ENCODE data around the gene IGFBP2. TPM values are rescaled to one million over a fixed set of nuclear protein-coding genes. Genes with fewer than 3 reads are reported as not detected.

Gene IGFBP2
- total and polyA plus RNA-seq, 2 of the 13 experiments (the other 11 are each of a cell fraction or from before 2014, with no cell fraction given): 2.0 to 5.8 TPM

DNA sequence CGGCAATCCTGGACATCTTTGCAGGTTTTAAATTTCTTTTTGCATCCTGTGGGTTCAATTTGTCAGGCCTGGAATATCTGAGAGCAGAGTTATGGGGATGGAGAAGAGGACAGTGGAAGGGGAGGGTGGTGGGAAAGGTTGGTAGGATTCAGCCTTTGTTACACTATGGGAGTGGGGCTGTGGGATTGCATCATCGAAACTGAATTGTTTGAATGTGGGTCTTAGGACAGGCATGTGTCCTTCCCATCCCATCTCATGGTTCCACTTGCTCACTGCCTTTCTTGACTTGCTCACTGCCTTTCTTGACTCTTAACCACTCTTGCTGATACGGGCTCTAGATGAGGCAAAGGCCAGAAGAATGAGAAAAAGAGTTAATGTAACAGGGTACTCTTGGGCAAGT lies 12.9 kb downstream of the IGFBP2 start:
- Histone ChIP-seq H3K4me1 (ENCODE audit: insufficient read depth, low read length) (peaks cover 36% of the 10 kb centered on the region), H3K36me3 (replicated peaks in 1 of 2; ENCODE audit: control insufficient read depth in 1 of 2, insufficient read depth in 2 of 2, low read length in 2 of 2) (no peaks in the 10 kb centered on the region), H3K79me2 (ENCODE audit: insufficient read depth, low read length) (no peaks in the 10 kb centered on the region), H3K9ac (ENCODE audit: insufficient read depth, low read depth, low read length) (no peak overlapping the region), H2AFZ (ENCODE audit: low read length) (no peak overlapping the region), H3K4me2 (ENCODE audit: low read depth, low read length) (no peak overlapping the region), H3K4me3 (replicated peaks in 1 of 3; ENCODE audit: insufficient read depth in 1 of 3, low read depth in 2 of 3, low read length in 3 of 3) (no peak overlapping the region), H3K27me3 (ENCODE audit: control insufficient read depth in 1 of 2, insufficient read depth in 2 of 2, low read length in 2 of 2) (no peaks in the 10 kb centered on the region; a peak in 1 of 5 replicates), H4K20me1 (ENCODE audit: insufficient read depth, low read length) (no peaks in the 10 kb centered on the region), H3K27ac (ENCODE audit: extremely low read length, insufficient read depth, low read length) (no peak overlapping the region), H3K9me3 (ENCODE audit: low read length) (no peaks in the 10 kb centered on the region)
- BruUV-seq (replicated peaks): no TSS peak
- in situ Hi-C loops (cut with HindIII; ENCODE audit: extremely low pct_ligation_motif_present, low pct_unique_long_range_greater_than_20kb): no loop called here
- FAIRE-seq (no peak), DNase-seq (ENCODE audit: low spot score) (no peak), ATAC-seq (no peak)
- intact Hi-C loops (cut with micrococcal nuclease; ENCODE audit: unreplicated experiment): no loop called here
- 47% methylated on average over 3 of the region's 3 CpGs for WGBS (ENCODE audit: low lambda C conversion rate)
- ChIA-PET POLR2A (no interaction called here), CTCF (ENCODE audit: low intra/inter-chr PET ratio, low total read pairs) (no interaction called here)
- TF ChIP-seq ETV6 (CRISPR knock-in tag; conservative IDR thresholded peaks at IDR 0.05) (no peak), HNRNPUL1 (IDR thresholded peaks at IDR 0.05; ENCODE audit: low read depth, low read length) (no peak), ZNF337 (CRISPR knock-in tag; IDR thresholded peaks at IDR 0.05; ENCODE audit: borderline replicate concordance, low read depth) (no peak), ZNF577 (CRISPR knock-in tag; IDR thresholded peaks at IDR 0.05; ENCODE audit: borderline replicate concordance, low read depth) (no peak), GLI4 (CRISPR knock-in tag; IDR thresholded peaks at IDR 0.05; ENCODE audit: borderline replicate concordance) (no peak), ELF1 (CRISPR knock-in tag; IDR thresholded peaks at IDR 0.05) (no peak), CEBPG (CRISPR knock-in tag; IDR thresholded peaks at IDR 0.05) (peak; percentile 20; the same call in 1 of the 2 replicates), ATF7 (IDR thresholded peaks at IDR 0.05) (peak; percentile 80), ATF7 (CRISPR knock-in tag; IDR thresholded peaks at IDR 0.05) (no peak), ZNF569 (CRISPR knock-in tag; IDR thresholded peaks at IDR 0.05; ENCODE audit: borderline replicate concordance) (no peak), ZSCAN29 (CRISPR knock-in tag; conservative IDR thresholded peaks at IDR 0.05) (no peak), CEBPB (IDR thresholded peaks at IDR 0.05; ENCODE audit: borderline replicate concordance, low read depth, low read length) (peak; percentile 75; the same call in 1 of the 2 replicates)
- TF ChIP-seq, protein P1, sequence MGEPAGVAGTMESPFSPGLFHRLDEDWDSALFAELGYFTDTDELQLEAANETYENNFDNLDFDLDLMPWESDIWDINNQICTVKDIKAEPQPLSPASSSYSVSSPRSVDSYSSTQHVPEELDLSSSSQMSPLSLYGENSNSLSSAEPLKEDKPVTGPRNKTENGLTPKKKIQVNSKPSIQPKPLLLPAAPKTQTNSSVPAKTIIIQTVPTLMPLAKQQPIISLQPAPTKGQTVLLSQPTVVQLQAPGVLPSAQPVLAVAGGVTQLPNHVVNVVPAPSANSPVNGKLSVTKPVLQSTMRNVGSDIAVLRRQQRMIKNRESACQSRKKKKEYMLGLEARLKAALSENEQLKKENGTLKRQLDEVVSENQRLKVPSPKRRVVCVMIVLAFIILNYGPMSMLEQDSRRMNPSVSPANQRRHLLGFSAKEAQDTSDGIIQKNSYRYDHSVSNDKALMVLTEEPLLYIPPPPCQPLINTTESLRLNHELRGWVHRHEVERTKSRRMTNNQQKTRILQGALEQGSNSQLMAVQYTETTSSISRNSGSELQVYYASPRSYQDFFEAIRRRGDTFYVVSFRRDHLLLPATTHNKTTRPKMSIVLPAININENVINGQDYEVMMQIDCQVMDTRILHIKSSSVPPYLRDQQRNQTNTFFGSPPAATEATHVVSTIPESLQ (CRISPR knock-in tag; conservative IDR thresholded peaks at IDR 0.05): no peak
- TF ChIP-seq, protein P2, sequence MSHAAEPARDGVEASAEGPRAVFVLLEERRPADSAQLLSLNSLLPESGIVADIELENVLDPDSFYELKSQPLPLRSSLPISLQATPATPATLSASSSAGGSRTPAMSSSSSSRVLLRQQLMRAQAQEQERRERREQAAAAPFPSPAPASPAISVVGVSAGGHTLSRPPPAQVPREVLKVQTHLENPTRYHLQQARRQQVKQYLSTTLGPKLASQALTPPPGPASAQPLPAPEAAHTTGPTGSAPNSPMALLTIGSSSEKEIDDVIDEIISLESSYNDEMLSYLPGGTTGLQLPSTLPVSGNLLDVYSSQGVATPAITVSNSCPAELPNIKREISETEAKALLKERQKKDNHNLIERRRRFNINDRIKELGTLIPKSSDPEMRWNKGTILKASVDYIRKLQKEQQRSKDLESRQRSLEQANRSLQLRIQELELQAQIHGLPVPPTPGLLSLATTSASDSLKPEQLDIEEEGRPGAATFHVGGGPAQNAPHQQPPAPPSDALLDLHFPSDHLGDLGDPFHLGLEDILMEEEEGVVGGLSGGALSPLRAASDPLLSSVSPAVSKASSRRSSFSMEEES (CRISPR knock-in tag; IDR thresholded peaks at IDR 0.05): no peak
